OCI-M2 (cell line): ENCODE results near the gene RAB40C.

Experiments used
- DNase-seq: peaks from one replicate; lab custom pipeline; 2025; ENCODE audit not compliant: unreplicated experiment; lab: John Stamatoyannopoulos, UW

RAB40C gene

DNA sequence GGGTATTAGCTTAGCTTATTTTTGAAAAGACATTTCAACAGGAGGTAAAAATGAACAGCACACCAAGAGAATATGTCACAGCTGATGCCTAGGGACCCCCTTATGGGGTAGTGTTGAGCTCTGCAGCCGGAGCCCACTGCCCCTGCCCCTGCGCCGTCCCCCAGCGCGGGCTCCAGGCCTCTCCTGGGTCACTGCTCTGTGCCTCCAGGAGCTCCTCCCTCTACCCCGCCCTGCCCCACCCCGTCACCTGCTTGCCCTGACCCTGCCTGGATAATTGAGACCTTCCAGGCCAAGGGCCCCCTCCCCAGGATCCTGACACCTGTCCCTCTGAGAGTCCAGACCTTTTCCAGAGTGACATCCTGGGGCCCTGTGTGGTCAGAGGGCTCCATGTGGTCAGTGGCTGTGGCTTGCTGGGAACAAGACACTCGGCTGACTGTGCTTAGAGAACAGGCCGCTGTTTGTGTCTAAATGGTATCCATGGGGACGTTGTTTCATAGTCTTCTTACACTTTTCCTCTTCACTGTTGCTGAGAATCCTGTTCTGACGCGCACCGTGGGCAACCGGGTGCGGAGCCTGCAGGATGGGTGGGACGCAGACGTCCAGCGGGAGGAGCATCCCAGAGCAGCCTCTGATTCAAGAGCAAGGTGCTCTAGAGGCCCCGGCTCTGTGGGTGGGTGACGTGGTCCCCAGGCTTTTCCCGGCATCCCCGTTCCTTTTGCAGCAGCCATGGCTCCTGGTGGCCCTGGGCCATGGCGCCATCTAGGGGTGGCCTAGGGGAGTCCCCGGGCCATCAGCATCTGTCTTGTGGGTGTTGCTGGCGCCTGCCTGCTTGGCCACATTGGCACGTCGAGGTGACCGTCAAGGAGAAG lies 20.9 kb downstream of the RAB40C start:
- no peak for DNase-seq

DNA sequence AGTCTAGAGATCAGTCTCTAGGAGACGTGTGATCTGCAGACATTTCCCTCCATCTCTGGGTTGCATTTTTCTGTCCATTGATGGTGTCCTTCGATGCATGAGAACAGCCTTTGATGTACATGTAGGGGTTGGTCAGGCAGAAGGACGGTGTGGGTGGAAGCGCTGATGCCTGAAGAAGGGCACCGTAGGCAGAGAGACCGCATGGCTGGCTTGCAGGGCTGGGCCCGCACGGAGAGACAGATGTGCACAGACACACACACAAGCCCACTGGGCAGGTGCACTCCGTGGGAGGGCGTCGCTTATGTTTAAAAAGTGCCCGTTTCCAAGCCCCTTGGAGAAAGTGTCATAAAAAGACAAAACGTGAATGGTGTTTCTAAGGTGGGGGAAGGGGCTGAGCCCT lies 25.3 kb downstream of the RAB40C start:
- DNase-seq, result no peak

DNA sequence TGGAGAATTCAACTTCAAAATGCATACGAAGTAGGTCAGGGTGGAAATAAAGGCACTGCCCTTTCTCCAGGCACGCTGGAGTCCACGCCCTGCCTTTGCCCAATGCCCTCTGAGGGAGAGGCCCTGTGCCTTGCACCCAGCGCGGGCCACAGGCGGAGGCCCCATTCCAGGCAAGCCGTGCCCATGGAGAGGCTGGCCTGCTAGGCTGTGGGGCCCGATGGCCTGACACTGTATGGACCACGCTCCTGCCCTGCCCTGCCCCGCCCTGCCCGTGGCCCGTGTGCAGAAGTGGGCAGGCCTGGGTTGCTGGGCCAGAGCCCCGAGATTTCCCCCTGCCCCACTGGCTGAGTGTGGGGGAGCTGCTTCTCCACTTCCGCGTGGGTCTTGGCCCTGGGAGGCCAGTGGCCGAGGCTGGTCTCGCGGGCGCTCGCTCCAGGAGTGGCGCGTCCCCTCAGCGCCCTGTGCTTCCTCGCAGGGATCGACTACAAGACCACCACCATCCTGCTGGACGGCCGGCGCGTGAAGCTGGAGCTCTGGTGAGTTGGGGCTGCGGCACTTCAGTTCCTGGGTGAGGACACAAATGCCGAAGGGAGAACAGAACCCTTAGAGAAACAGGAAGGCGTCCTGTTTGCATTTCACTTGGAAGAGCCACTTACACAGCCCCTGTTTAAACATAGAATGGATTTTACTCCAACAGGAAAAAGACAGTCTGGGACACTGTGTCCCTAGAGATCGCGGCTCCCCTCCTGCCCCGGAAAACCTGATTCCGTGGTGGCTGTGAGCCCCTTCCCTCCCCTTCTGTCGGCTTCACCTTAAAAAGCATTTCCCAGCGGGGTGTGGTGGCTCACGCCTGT lies 27.1 kb downstream of the RAB40C start:
- no peak for DNase-seq

DNA sequence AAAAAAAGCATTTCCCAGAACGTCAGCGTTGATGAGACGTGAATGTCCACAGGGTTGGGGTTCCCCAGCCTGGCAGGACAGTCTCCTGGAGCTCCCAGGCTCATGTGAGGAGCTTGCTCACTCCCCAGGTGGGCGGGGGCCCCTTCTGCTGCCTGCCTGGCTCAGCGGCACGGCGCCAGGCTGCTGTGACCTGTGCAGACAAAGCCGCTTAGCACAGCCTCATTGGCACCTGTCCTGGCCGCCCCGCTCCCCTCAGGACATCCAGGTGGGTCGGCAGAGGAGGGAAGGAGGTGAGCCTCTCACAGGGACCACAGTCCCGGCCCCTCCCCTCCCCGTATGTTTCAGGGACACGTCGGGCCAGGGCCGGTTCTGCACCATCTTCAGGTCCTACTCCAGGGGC lies 28.0 kb downstream of the RAB40C start:
- no peak for DNase-seq

DNA sequence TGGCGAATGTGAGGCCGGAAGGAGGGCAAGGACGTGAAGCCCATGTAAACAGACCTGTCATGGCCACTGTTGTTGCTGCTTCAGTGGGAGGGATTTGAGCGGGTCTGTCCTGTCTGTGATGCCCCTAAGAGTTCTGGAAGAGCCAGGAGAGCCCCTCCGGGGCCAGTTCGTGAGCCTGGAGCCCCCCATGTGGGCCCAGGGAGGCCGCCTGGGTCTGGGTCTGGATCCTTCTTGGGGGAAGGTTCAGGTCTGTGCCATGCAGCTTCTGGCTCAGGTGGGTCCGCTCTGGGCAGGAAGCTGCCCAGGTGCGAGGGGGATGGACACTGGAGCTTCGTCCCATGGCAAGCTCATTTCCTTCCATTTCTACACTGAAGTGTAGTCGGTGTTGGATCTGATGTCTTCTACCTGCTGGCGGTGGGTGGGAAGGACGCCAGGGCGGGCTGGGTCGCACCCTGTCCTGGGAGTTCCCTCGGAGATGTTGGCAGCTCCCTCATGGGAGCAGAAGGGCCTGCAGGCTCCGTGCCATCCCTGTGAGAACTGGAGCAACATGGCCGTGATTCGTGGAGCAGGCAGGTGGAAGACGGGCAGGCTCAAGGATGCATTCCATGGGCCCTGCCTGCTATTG lies 29.7 kb downstream of the RAB40C start:
- no peak for DNase-seq

DNA sequence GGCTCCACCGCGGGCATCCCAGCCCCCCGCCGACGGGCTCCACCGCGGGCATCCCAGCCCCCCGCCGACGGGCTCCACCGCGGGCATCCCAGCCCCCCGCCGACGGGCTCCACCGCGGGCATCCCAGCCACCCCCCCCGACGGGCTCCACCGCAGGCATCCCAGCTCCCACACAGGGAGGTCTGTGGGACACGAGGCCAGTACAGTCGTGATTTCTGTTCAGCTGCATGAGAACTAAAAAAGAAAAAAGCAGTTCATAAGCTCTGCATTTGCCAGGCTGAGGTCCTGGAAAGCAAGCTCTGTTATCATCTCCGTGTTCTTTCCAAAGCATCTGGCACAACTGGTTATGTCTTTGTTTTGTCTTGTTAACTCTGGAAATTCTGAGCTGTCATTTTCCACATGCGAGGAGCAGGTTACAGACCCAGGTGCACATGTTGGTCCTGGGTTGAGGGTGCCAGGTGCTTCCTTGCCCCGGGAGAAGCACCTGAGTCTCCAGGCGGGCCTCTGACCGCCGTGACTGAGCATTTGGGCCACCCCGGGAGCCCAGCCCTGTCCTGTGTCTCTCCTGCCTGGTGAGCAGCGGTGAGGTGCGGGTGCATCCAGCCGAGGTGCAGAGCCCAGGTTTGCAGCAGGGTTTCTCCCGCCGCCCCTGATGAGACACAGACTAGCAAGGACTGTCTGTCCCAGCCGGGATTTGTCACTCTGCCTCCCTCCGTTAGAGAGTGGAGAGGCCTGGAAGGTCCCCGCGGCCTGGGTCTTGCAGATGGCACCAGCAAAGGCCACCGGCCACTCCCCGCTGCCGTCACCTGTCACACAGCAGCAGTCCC lies 31.0 kb downstream of the RAB40C start:
- DNase-seq, result no peak

DNA sequence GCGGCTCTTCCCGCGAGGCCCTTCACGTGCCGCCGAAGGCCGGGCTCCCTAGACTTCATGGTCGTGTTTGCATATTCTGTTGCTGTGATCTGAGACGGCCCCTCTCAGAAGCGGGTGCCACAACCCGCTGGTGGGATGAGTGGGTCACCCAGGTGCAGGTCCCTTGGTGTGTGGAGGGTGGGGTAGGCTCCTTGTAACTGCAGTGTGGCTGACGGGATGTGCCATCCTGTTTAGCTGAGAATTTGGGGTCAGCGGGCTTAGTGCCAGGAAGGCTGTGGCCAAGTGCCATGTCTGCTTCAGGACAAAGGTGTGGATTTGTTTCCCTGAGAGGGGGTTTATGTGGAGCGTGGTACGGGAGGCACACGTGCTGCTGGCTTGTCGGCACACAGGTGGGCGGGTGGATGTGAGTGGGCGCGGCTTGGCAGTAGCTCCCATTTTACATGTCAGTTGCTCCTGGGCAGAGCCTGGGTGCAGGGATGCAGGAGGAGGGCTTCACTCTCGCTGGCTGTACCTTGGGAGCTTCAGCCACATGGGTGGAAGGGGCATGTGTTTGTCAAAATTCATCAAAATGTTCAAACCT lies 31.8 kb downstream of the RAB40C start:
- no peak for DNase-seq

DNA sequence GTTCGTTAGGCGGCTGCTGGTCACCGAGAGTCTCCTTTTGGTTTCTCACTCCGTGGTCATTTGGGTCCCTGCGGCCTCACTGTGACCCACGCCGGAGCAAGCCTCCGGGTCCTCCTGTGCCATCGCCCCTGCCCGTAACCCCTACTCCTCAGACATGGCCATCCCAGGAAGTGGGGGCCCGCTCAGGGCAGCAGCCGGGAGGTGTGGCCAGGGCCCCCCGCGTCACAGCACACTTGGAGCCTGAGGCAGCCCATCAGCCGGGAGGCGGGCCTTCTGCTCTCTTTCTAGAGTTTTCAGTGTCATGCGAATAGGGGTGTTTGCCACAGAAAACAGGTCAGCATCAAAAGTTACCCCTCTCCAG lies 33.0 kb downstream of the RAB40C start:
- no peak for DNase-seq

DNA sequence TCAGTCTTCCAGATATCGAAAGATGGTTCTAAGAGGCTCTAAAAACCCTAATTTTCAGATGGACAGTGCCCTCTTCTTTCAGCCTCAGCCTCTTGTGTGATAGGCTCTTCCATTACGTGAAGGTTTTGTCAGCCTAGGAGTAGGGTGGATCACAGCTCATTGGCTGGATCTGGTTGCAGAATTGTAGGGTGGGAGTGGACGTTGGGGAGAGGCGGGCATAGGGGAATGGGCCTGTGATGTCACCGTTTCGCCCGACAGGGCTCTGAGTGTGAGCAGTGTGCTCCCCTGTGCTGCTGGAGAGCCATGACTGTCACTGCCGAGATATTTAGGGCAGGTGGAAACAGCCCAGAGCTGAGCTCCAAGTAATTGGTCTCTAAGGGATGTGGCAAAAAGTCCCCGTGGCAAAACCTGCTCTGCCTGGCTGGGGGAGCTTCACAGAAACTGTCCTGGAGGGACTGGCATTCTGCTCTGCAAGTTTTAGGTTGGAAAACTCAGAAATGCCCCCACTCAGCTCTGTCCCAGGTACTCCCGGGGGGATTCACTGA lies 34.7 kb downstream of the RAB40C start:
- no peak for DNase-seq

DNA sequence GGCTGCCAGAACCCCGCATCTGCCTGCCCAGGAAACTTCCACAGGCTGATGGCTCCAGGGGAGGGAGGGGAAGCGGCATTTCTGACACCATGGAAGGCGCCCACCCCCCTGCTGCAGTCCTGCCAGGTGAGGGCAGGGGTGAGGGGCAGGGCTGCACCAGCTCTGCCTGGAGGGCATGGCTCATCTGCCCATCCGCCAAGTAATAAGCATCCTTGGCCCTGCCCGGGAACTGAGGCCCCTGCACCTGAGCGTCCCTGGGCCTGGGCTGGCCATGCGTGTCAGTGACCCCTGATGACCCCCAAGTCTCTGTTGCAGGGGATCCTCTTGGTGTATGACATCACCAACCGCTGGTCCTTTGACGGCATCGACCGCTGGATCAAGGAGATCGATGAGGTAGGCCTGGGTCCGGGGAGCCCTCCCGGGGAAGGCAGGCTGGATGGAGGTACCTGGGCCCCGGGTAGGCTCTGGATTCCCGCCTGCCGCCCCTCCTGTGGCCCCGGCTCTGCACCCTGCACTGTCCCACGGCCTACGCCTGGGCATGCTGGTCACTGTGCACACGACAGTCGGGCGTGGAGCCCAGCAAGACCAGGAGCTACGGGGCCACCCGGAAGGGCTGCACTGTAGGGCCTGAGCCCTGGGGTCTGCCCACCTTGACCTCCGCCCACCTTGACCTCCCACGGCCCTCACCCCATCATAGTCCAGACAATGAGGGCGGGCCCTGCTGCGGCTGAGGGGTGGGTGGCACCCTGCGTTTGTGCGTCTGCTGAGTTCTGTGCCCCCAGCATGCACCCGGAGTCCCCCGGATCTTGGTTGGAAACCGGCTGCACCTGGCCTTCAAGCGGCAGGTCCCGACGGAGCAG lies 35.5 kb downstream of the RAB40C start:
- DNase-seq, result no peak

DNA sequence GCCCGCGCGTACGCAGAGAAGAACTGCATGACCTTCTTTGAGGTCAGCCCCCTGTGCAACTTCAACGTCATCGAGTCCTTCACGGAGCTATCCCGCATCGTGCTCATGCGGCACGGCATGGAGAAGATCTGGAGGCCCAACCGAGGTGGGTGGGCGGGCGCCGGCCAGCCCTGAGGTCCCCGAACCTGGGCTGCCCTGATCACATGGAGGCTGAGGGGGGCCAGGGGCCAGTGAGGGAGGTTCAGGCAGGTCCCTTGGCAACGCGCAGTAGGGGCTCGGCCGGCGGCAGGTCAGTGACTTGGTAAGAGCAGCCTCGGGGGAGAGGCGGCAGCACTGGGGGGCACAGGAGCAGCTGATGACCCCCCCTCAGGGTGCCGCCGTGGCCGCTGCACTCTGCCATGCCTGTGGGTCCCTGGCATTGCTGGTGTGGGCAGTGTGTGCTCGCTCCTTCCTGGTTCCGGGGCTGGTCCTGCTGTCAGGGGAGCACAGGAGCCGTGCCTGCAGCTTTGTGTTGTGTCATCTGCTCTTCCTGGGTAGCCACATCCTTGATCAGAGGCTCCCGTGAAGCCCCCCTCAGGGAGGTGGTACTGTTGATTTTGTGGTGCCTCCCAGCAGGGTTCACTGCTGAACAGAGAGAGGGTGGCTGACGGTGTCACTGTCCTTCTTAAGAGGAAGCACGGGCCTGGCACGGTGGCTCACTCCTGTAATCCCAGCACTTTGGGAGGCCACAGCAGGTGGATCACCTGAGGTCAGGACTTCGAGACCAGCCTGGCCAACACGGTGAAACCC lies 36.3 kb downstream of the RAB40C start:
- DNase-seq, result no peak

DNA sequence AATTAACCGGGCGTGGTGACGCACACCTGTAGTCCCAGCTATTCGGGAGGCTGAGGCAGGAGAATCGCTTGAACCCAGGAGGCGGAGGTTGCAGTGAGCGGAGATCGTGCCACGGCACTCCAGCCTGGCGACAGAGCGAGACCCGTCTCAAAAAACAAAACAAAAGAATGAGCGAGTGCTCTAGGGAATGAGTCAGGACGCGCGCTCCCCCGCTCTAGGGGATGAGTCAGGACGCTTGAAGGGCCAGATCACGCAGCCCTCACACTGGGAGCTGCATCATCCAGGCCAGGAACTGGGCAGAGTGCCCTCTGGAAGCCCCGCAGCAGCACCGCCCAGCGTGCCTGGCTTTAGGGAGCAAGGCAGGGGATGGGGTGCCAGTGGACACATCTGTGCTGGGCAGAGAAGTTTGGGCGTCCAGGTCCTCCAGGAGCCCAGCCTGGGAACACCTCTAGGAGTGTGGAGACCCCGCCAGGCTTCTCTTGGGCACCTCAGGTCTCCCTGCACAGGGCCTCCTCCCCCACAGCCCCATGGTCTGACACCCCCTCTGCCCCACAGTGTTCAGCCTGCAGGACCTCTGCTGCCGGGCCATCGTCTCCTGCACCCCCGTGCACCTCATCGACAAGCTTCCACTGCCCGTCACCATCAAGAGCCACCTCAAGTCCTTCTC lies 37.1 kb downstream of the RAB40C start:
- DNase-seq, result no peak

DNA sequence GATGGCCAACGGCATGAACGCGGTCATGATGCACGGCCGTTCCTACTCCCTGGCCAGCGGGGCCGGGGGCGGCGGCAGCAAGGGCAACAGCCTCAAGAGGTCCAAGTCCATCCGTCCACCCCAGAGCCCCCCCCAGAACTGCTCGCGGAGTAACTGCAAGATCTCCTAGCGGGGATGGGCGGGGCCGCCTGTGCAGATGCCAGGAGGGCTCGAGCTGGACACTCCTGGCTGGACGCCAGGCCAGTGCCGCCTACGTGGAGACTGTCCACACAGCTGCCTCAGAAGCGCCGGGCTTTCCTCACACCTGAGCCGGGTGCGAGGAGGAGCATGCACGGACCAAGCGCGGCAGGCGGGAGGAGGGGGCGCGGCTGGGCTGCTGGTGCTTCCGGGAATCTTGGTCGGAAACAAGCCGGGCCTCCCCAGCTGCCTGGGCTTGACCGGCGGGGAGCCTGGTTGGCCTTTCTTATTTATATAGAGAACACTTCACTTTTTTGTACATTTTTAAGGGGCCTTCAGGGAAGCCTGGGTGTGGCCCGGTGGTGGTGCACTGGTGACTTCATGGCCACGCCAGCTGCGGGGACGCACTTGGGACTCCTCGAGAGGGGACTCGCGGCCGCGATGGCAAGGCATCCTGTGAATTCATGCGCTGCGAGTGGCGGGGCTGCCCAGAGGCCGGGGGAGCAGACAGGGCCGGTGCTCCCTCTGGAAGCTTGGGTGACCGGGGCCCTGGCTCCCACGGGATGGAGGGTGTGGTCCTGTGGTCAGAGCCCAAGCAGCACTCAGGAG lies 37.8 kb downstream of the RAB40C start:
- DNase-seq, result no peak

DNA sequence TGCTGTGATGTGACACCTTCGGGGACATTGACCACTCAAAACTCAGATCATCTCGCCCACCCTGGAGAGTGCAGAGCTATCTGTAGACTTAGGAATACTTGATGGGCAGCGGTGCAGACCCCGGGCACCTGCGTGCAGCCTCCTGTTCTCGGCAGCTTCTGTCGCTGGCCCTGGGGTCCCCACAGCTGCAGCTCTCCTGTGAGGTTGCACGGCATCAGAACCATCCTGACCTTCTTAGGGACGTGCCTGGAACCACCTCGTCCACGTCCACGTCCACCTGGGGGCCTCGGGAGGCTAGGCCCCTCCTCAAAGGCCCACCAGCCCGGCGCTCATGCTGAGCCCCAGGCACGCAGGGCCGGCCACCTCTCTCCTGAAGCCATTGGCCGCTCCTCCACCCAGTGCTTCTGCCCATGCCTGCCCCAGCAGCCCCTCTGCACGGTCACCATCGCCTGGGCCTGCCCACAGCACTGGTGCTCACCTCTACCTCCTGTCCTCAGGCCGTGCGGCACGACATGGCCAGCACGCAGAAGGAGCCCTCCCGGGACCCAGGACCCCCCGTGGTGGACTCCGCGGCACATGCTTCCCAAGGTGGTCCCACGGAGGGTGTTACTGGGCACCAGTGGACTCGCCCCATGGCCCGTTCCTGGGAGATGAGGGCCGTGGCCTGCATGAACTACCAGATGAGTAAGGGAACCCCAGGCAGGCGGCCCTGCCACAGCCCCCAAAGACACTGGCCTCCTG lies 38.6 kb downstream of the RAB40C start:
- DNase-seq, result no peak

DNA sequence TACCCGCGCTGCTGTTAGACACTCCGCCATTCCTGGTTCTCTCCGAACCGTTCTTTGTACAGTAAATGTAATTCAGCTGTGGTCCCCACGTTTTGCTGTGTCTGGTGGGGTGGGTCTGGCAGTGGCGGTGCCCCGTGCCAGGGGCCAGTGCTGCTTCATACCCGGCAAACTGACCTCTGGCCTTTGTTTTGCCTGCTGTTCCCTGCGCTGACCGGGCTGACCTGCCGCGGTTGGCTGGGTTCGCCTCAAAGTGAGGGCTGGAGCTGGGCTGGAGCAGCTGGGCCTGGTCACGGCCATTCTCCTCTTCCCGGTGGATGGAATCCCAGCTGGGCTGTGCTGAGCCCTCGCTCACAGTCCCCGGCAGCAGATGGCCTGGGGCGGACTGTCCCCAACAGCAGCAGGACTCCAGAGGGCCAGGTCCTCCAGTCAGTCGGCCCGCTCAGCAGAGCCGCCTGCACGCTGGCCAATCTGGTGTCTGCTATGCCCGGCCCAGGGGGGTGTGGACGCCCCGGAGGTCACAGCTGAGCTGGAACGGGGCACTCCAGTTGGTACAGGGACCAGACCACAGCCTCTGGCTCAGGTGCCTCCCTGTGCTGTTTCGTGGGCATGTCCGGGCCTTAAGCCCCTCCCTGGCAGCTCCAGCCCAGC lies 39.4 kb downstream of the RAB40C start:
- no peak for DNase-seq

DNA sequence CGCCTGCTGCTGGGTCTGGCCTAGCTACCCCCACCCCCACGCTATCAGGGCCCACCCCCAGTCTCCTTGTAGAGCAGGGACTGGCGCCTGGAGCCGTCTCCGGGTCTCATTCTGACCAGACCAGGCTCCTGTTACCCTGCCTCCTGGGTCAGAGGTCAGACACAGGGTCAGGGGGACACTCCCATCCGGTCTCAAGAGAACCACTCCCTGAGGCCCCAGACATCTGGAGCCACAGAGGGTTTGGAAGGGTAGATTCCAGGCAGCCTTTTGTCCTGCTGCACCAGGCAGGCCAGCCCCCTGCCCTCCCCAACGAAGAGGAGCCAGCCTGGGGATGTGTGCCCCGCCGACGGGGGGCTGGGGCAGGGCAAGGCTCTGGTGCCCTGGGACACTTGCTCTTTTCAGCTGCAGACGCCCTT lies 40.0 kb downstream of the RAB40C start:
- DNase-seq, result no peak
